Measurements from ENCODE around the gene APCDD1L.

The APCDD1L gene

DNA sequence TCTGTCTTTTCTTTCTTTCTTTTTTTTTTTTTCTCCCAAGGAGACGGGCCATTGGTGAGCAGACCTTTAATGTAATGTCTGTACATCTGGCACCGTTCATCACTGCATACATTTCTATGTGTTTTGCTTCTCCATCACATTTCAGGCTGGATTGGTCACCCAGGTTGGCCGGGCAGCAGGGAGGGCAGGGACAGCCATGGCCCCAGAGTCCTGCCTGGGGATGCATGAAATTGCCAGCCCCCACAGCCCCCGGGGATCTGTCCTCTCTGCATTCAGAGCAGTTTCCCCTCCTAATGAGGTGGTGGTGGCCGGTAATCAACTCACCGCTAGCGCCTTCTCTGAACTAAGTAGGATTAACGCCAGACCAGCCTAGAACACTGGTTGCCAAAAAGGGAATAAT, 50.4 kb downstream of the APCDD1L start:
- DNase-seq = no peak

DNA sequence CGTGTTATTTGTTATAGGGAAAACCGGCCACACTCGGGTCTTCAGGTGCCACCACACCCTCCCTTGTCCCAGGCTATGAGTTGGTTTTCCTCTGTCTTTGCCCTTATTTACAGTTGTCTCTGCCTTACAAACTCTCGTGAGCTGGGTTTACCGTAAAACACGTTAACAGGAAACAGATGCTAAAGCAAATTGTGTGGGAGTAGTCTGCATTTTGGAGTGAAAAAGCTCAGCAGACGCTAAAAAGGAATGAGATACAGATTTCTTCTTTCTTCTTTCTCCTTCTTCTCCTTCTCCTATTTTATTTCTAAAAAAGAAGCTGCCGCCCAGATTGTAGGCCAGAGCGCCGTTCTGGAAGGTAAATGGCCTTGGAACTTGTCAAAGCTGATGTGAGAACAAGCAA, 51.9 kb downstream of the APCDD1L start:
- DNase-seq = no peak

DNA sequence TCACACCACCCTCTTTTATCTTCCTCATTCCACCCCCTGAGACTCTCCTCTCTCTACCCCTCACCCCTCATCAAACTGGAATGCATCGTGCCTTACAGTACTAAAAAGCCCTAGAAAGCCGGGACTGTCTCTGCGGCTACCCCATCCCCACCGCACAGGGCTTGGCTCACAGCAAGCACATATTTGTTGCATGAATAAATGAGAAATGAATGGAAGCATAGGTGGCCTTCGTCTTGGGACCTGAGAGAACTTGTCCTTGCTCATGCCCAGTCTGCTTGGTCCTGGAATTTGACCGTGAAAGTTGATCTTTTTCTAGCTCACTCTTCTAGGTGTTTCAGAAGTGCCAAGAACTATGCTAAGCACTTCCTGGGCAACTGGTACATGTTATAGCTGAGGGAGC, 53.3 kb downstream of the APCDD1L start:
- no peak for DNase-seq

DNA sequence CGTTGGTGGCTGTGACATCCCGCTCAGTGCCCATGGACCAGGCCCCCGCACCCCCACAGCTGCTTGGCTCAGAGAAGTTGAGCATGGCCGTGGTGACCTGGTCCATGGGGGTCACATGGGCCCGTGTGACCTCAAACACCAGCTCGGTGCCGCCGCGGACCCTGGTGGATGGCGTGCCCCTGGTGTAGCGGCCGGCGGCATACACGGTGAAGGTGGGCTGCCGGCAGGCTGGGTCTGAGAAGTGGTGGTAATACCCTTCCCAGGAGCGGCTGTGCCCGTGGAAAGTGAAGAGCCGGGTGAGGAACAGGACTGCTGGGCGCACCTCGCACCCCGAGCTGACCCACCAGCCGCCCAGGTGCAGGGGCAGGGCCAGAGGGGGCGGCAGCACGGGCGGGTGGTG, 54.1 kb downstream of the APCDD1L start:
- DNase-seq = no peak

DNA sequence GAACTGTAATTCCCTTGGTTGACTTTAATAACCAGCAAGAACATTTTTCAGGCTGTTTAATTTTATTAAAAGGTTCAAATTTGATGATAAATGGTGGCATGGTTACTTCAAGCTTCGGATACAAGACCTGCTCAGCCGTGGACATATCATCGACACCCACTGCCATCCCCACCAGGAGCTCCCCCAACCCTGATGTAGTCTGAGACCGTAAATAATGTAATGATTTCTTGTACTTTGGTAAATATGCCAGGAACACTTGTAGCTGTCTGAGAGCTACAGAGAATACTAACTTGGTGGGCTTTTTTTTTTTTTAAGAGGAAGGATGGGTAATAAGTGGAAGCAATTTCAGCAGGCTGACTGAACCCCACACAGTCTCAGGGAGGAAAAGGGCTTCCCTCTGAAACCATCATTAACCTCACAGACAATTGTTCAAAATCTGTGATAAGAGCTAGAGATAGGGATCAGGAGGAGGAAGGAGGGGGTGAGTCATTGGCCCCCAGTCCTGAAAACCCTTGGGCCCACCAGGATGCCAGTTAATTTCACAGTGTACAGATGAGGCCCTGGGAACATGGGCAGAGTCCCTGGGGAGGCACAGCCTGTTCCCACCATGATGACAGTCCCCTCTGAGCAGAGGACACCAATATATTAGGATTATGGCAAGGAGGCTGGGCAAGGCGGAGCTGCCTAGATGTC, 56.0 kb downstream of the APCDD1L start:
- DNase-seq = no peak

DNA sequence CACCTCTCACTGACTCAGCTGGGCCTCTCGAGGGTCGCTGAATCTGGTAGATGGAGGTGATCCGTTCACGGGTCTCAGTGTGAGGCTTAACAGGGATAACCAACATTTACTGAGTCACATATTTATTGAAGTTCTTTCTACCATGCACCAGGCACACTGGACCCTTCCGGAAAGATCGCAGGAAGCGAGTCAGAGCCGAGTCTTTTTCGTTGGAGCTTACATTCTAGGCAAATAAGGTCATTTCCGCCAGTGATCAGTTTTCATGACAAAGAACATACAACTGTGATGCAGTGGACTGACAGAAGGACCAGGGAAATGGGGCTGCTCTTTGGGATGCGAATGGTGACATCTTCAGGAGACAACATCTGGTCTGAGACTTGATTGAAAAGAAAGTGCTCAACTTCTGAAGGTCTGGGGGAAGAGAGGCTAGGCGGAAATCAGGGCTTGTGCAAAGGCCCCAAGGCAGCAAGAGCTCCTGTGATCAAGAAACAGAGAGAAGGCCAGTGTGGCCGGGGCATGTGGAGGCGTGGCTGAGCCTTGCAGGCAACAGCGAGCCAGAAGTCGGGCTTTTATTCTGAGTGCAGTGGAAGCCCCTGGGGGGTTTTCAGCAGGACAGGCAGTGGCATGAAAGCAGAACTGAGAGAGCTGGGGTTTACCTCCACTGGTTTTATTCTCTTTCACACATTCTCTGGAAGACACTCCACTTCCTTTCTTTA, 56.7 kb downstream of the APCDD1L start:
- DNase-seq = no peak

DNA sequence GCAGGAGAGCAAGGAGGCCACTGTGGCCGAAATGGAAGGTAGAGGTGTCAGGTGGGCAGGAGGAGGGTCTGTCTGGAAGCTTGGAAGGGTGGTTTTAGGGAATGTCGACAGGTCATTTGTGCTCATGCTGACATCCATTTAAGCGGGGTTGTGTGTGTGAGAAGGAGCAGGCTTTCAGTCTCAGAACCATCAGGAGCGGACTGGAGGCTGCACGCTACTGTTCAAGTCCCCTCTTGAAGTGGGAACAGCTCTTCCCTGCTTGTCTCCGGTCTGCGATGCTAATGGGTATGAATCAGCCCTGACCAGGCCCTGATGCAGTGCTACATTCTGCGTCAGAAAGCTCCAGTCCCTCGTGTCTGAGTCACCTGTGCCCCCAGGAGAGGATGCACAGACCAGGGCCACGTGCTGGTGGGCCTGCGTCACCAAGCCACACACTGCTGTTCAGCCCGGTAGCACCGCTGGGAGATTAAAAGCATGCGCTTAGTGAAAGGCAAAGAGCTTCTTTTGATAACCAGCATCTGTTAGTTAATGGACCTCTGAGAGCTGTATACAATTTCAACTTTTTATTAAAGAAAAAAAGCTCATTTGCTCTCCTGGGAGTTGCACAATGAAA, 58.0 kb downstream of the APCDD1L start:
- DNase-seq = no peak

DNA sequence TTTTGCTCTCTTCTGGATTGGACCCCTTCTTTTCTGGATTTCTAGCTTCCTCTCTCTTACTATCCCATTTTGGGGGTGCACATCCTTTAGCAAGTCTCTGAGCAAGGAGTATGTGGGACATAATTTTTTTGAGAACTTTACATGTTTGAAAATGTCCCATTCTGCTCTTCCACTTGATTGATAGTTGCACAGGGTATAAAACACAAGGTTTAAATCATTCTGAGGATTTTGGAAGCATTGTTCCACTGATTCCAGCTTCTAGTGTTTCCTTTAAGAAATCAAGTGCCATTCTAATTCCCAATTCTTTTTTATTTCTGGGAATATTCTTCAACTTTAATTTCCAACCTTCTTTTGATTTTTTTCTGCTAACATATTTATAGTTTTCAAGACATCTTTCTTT, 60.7 kb downstream of the APCDD1L start:
- no peak for DNase-seq

DNA sequence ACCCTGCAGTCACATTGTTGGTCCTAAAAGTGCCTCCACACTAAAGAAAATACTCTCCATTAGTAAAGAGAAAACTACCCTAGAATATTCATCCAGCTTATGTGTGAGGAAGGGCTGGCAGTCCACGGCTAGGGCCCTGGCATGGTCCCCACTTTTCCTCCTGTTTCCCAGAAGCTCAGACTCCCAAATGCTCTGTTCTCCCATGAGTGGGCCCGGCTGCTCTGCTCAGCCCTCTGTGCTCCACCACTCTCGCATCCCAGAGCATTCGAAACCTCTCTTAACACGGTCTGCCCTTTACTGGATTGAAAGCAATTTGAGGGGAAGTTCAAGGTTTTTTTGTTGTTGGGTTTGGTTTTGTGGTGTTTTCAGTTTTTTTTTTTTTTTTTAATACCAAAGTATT, 61.8 kb downstream of the APCDD1L start:
- no peak for DNase-seq

DNA sequence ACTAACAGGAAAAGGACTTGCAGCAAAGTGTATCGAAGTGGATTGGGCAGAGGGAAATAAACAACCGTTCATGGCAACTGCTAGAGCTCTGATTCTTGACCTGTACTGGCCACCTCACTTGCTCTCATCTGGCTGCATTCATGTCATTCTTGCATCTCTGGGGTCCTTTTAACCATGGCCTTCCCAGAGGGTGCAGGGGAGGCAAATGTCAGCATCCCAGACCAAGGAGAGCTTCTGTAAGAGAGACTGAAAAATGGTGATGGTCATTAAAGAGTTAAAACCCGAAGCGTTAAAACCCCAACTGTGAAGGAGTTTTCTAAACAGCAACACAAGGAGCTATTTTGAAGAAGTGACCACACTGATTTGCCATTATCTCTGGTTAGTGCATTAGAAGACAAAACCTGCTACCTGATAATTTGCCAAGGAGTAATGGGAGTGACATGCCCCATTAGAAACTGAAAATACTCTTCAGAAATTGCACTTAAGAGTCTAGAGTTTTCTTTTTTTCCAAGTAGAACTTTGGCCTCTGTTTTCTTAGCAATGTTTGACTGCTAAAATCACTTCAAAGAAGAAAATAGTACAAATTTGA, 62.4 kb downstream of the APCDD1L start:
- no peak for DNase-seq

DNA sequence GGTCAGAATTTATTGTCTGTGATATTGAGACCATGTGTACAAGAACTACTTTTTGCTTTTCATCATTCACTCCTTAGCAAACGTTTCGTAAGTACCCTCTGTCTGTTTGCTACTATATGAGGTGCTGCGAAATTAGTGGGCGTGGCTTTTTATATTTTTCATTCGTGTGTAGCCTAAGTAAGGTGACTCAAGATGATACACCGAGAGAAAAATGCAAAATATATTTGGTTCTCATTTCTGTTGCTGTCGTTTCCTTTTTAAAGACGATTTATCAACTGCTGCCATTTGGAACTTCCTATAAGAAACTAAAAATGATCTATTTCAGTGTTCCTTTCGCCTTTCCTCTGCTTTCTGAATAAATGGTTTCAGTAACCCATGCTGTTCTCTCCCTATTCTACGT, 64.9 kb downstream of the APCDD1L start:
- no peak for DNase-seq

DNA sequence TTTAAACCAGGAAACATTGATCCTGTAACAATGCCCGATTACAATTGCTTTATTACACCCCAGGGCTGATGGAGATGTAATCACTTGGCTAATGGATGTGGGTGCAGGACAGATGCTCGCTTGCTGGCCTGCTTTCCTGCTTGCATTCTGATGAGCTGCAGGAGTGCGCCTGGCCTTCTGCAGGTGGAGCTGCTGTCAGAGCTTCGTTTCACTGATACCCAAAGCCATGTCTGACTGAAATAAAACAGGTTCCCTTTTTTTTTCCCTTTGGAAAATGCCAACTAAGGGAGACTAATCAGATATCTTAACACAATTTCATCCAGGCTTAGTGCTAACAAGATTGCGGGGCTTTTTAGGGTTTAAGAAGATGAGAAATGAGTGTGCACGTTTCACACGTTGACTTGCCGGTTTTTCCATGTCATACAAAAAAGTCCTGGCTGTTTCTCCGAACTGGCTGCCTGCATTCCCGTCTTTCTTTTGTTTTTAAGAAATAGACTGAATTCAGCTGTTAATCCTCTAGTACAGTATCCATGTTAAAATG, 65.4 kb downstream of the APCDD1L start:
- DNase-seq = no peak

DNA sequence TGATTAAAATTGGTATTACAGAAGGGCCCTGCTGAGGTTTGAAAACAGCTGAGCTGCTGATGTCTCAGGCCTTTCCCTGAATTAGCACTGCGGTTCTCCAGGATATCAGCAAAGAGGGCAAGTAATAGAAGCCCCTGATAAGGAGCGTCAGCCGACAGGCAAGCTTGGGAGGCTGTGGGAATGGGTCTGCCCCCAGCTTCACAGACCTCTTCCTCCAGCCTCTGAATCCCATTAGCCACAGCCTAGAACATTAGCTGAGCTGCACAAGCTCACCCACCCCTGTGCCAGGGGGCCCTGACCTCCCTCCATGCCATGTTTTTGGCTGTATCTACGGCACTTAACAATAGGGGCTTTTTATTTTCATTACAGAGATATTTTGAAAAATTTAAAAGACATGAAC, 66.2 kb downstream of the APCDD1L start:
- no peak for DNase-seq

DNA sequence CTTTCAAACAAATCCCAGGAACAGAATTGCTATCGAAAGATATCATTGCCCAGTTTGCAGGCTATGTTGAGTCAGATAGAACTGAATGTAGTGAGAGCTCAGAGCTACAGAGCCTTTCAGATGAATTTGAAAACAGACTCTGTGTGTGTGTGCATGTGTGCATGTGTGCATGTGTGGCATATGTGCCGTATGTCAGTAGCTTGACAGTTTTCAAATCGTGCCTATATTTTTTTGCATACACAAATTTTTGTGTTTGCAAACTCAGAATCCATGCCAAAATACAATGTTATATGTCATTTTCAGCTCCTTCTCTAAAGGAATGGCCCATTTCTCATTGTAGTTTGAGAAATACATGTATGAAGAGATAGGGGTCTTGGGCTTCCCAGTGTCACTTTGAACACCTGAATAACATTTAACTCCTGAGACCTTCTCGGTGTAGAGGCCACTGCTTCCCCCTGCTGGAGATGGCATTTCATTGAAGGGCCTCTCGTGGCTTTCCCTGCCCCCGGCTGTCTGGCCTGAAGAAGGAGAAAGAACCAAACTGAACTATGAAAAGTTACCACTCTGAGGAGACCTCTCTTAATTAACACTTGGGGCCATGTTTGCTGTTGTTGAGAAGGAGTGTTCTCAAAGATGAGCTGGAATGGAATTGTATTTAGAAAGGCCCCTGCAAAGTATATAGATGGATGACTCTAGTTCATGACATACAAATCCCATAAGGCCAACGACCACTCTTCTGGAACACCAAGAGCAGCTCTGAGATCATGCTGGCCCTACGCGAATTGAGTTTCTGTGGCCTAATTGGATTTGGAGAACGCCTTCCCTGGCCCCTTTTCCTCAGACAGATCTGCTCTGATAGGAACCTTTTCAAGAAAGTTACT, 67.4 kb downstream of the APCDD1L start:
- no peak for DNase-seq

DNA sequence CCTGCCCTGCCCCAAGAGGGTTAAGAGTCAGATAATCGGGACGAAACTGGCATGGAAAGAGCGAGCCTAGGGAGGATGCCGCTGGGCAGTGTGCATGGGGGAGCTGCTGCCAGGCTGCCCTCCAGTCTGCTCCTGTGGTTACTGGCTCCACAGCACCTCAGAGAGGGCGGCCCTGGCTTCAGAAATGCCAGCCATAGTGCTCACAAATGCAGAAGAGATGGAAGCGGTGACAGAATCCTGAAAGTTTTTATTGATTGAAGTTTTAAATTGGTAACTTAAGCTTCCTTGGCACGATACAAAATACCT, 68.3 kb downstream of the APCDD1L start:
- DNase-seq = no peak

DNA sequence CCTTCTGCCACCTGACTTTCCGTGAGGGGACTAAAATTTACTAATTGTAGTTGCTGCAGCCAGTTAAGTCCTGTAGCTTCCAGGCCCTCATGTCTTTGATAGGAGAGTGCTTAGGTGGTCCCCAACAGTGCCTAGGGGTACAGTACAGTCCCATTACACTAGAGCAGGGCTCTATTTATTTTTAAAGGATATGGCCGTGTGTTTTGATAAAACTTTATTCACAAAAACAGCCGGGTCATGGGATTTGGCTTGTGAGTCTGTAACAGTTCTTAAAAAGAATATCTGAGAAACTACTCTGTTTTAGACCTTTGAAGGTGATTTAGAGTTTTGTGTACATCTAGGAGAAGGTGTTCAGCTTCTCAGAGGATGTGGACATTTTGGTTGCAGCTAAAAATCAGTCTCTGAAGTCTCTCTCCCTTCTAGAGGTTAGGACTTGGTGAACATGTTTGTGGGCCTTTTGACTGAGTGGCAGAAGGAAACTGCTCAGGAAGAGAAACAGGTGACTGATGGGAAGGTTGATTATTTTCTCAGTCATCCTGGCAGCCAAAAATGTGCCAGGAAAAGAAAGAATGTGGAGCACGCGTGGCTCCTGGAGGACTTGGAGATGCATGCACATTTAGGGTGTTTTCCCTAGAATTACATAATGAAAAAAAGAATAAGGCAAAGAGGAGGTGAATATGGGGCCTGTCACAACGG, 68.8 kb downstream of the APCDD1L start:
- no peak for DNase-seq

DNA sequence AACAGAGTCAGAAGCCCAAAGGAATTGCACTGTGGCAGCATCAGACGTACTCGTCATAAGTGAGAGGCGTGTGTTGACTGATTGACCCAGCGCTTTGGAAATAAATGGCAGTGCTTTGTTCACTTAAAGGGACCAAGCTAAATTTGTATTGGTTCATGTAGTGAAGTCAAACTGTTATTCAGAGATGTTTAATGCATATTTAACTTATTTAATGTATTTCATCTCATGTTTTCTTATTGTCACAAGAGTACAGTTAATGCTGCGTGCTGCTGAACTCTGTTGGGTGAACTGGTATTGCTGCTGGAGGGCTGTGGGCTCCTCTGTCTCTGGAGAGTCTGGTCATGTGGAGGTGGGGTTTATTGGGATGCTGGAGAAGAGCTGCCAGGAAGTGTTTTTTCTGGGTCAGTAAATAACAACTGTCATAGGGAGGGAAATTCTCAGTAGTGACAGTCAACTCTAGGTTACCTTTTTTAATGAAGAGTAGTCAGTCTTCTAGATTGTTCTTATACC, 70.4 kb downstream of the APCDD1L start:
- no peak for DNase-seq

DNA sequence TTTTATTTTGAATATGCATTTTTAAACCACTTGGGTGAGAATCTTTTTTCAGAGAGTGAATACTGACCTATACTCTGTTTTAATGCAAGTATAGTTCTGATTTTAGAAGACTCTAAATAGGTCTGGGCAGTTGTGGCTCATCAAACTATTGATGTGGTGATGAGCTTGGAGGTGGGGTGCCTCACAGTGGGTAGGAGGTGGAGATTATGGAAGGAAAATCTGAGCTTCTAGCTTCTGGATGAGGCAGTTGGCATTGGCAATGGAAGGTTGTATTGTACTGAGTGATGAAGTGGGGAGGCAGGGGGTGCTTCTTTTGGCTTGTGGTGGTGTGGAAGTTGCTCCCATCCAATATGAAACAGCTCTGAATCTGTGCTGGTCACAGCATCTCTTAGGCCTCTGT, 73.5 kb downstream of the APCDD1L start:
- no peak for DNase-seq

DNA sequence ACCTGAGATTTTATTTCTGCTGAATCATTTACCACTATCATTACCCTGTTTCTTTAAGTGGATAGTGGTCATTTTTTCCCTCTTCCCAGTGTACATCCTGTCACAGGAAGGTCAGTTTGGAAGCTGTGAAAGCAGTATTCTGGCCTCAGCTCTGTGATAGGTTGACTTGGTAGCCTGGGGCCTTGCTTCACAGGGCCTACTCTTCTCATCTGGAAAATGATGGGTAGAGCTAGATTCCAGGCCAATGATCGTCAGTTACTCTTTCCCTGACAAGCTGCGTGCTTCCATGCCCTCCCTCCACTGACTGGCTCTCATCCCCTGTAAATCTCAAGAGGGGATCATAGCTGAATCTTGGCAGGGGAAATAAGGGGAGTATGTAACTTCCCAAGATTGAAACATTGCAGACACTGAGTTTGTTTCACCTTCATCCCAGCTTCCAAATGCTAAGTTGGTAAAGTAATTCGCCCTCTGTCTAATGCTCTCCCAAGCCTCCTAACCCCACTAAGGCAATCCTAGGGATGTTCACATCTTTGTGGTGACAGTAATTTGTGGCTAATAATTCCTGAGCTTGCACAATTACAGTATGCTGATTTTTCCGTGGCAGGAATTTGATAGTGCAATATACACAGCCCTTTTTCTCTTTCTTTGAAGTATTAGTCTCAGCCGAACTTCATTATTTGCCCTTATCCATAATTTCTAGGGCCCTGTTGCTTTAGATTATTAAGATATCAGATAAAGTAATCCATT, 75.0 kb downstream of the APCDD1L start:
- no peak for DNase-seq

DNA sequence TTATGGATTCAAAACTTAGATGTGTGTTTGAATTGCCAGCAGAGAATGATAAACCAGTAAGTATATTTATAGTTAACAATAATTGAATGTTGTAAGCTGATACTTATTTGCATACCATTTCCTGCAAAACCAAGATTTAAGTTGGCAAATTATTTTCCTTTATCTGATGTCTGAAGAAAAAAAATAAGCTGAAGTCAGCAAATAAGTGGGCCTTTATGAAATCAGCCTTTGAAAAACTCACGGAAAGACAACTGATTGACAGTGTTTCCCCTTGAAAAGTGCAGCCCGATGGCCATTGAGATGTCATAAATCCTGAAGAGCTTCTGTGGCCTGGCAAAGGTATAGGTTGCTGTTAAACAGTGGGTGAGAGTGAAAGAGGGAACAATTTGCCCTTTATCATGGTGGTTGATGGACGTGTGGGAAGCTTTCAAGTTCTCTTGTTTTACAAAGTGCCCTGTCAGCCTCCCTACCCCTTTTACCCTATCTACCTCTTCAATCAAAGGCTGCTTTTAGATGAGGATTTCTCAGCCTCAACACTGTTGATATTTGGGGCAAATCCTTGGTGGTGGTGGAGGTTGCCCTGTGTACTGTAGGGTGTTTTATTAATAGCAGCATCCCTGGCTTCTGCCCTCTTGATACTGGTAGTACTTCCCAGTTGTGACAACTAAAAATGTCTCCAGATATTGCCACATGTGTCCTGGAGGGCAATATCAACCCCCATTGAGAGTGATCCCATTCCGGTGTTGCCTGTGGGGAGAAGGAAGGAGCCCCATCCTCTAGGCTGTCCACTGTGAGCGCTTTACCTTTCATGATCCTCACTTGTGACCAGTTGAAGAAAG, 76.0 kb downstream of the APCDD1L start:
- DNase-seq = no peak

Measured in right hindlimb (tissue), 1 donor.